Neural progenitor cell (in vitro differentiated cells): ENCODE results near the gene IPCEF1.

ENCODE experiments used
- CTCF ChIP-seq: fragments of 200-600 bp; sonication (generic); IDR thresholded peaks from 2 replicates; pipeline ENCODE4 v1.5.1; 2017; ENCODE audit warnings: antibody characterized with exemption, mild to moderate bottlenecking
- EZH2 ChIP-seq: fragments of 200-600 bp; sonication (generic); IDR thresholded peaks from 2 replicates; pipeline ENCODE4 v1.6.1; 2017; ENCODE audit warnings: antibody characterized with exemption, mild to moderate bottlenecking, moderate library complexity
- EZH2phosphoT487 ChIP-seq: fragments of 200-600 bp; sonication (generic); IDR thresholded peaks from 2 replicates; pipeline ENCODE4 v1.6.1; 2017; ENCODE audit warnings: antibody characterized with exemption

- no peak for TF ChIP-seq CTCF
- TF ChIP-seq EZH2phosphoT487: no peak
- TF ChIP-seq EZH2: no peak
Measured at GRCh38 chr6:154157082-154157481, 199.5 kb downstream of the IPCEF1 start.
